H1 (cell line): ENCODE measurements around the gene DGAT2L6. TPM values are rescaled to one million over a fixed set of nuclear protein-coding genes. Genes with fewer than 3 reads are reported as not detected.

Source experiments
- HDAC2 ChIP-seq, 2 experiments: fragments of 300-600 bp in 1 of 2; sonication (generic) in 1 of 2; IDR thresholded peaks; 2 replicates each; pipeline ENCODE4 v1.6.1; 2011 to 2012; ENCODE audit warnings: low read depth in 2 of 2, low read length in 2 of 2, mild to moderate bottlenecking in 2 of 2, moderate library complexity in 2 of 2, borderline replicate concordance in 1 of 2, inconsistent platforms in 1 of 2
- JUND ChIP-seq: IDR thresholded peaks from 2 replicates; pipeline ENCODE4 v1.6.1; 2011; ENCODE audit warnings: mild to moderate bottlenecking, improper control_type of control experiment, low read length
- NANOG ChIP-seq: IDR thresholded peaks from 2 replicates; pipeline ENCODE4 v1.6.1; 2011; ENCODE audit warnings: low read length, low read depth, mild to moderate bottlenecking, inconsistent platforms; ENCODE audit not compliant: insufficient read depth, poor library complexity, severe bottlenecking
- NRF1 ChIP-seq: IDR thresholded peaks from 2 replicates; pipeline ENCODE4 v1.6.1; 2011; ENCODE audit warnings: mild to moderate bottlenecking, low read depth, low read length, improper control_type of control experiment
- RFX5 ChIP-seq: IDR thresholded peaks from 2 replicates; pipeline ENCODE4 v1.6.1; 2011; ENCODE audit warnings: low read depth, low read length, improper control_type of control experiment, borderline replicate concordance
- SP2 ChIP-seq: IDR thresholded peaks from 2 replicates; pipeline ENCODE4 v1.6.1; 2012; ENCODE audit warnings: mild to moderate bottlenecking, low read length, inconsistent platforms
- polyA plus RNA-seq, 7 experiments: library from polyadenylated mRNA; depleted of rRNA in 3 of 7; stranded (reverse) in 5 of 7; unstranded in 2 of 7; fragments of >200 nt in 5 of 7; fragments of 200-250 nt in 2 of 7; gene quantifications; 1 replicate in 5 of 7; 2 replicates in 1 of 7; 4 replicates in 1 of 7; pipeline versions ENCODE4 v1.2.1 to v1.2.3, GENCODE V29; 2011 to 2013; ENCODE audit warnings: missing spikeins in 2 of 7, mixed read lengths in 2 of 7
- small RNA-seq: library from polyadenylated mRNA; stranded (forward); fragments of <200 nt; extraction: miRNeasy Mini kit (QIAGEN cat#:217004); gene quantifications from one replicate; pipeline ENCODE3, GENCODE V24; 2013; ENCODE audit not compliant: insufficient read depth
- total RNA-seq: library from RNA; stranded (reverse); fragmentation: NEBNext Ultra II Directional; extraction: Animal tissue kit (Norgen Biotek cat#: 25700); gene quantifications from 2 replicates; pipeline ENCODE4 v1.2.1, GENCODE V29; 2021
- TF ChIP-seq, protein P1 (sequence below): IDR thresholded peaks from 2 replicates; pipeline ENCODE4 v1.6.1; 2011; ENCODE audit warnings: low read depth, mild to moderate bottlenecking, low read length; ENCODE audit not compliant: insufficient read depth

The DGAT2L6 gene
- total and polyA plus RNA-seq, 2 of the 8 experiments (the other 6 are each of a cell fraction or from before 2014, with no cell fraction given), result not detected

DNA sequence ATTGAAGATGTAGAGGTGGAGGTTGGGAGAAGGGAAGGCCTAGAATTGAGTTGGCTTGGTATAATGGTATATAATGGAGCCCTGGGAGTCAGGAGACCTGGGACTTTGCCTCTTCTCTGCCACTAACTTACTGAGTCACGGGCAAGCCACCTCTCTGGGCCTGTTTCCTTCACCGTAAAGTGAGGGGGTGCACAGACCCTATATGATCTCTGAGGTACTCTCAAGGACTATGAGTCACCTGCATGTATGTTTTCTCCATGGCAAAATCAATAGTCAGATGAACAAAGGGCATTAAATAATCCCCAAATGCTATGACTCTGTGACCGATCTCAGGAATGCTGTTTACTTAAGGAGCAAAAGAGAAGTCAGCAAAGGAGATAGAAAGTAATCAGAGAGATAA is 77.6 kb downstream of the DGAT2L6 start (continued):
- no peak for TF ChIP-seq HDAC2 (IDR thresholded peaks at IDR 0.05; ENCODE audit: borderline replicate concordance in 1 of 2, low read depth in 2 of 2, low read length in 2 of 2)
- TF ChIP-seq NRF1, result no peak
- no peak for TF ChIP-seq SP2
- TF ChIP-seq, protein P1, sequence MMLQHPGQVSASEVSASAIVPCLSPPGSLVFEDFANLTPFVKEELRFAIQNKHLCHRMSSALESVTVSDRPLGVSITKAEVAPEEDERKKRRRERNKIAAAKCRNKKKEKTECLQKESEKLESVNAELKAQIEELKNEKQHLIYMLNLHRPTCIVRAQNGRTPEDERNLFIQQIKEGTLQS, result no peak
- no peak for TF ChIP-seq RFX5
- TF ChIP-seq JUND, result no peak
- no peak for TF ChIP-seq NANOG
- TF ChIP-seq, all 59 proteins: peak for 0

Small RNAs within 50 kb of the gene (small RNA-seq; reads per million reads assigned to genes)
- 1.0 reads per million for gene RNA5SP507

Other genes with a start within 250 kb of the DGAT2L6 start
- gene AWAT2, start 127.5 kb upstream of the DGAT2L6 start, total RNA-seq, result not detected in 2 replicates
- not detected in 2 replicates for gene AWAT2, start 127.5 kb upstream of the DGAT2L6 start, polyA plus RNA-seq (2011; rRNA removed)
- 0.17 TPM in 1 of 2 replicates, not detected in the other for gene OTUD6A, start 115.0 kb upstream of the DGAT2L6 start, total RNA-seq
- 0.09 and 0.27 TPM in 2 replicates for gene OTUD6A, start 115.0 kb upstream of the DGAT2L6 start, polyA plus RNA-seq (2011; rRNA removed)
- gene IGBP1, start 44.0 kb upstream of the DGAT2L6 start, total RNA-seq, result 40.5 and 45.4 TPM in 2 replicates
- gene IGBP1, start 44.0 kb upstream of the DGAT2L6 start, polyA plus RNA-seq (2011; rRNA removed), result 28.0 and 41.3 TPM in 2 replicates
- not detected in 2 replicates for gene AWAT1, start 57.2 kb downstream of the DGAT2L6 start, total RNA-seq
- not detected in 2 replicates for gene AWAT1, start 57.2 kb downstream of the DGAT2L6 start, polyA plus RNA-seq (2011; rRNA removed)
- not detected in 2 replicates for gene P2RY4, start 82.7 kb downstream of the DGAT2L6 start, total RNA-seq
- 0.38 and 0.55 TPM in 2 replicates for gene P2RY4, start 82.7 kb downstream of the DGAT2L6 start, polyA plus RNA-seq (2011; rRNA removed)
- gene ARR3, start 90.9 kb downstream of the DGAT2L6 start, total RNA-seq, result not detected in 2 replicates
- gene ARR3, start 90.9 kb downstream of the DGAT2L6 start, polyA plus RNA-seq (2011; rRNA removed), result not detected in 2 replicates
- gene RAB41, start 104.7 kb downstream of the DGAT2L6 start, total RNA-seq, result not detected in 2 replicates
- gene RAB41, start 104.7 kb downstream of the DGAT2L6 start, polyA plus RNA-seq (2011; rRNA removed), result not detected in 2 replicates
- 29.1 and 31.5 TPM in 2 replicates for gene PDZD11, start 112.4 kb downstream of the DGAT2L6 start, total RNA-seq
- 37.6 and 55.9 TPM in 2 replicates for gene PDZD11, start 112.4 kb downstream of the DGAT2L6 start, polyA plus RNA-seq (2011; rRNA removed)
- 35.7 and 36.6 TPM in 2 replicates for gene KIF4A, start 112.6 kb downstream of the DGAT2L6 start, total RNA-seq
- gene KIF4A, start 112.6 kb downstream of the DGAT2L6 start, polyA plus RNA-seq (2011; rRNA removed), result 8.4 and 10.9 TPM in 2 replicates
- 25.6 and 27.6 TPM in 2 replicates for gene GDPD2, start 245.8 kb downstream of the DGAT2L6 start, total RNA-seq
- 68.3 and 75.5 TPM in 2 replicates for gene GDPD2, start 245.8 kb downstream of the DGAT2L6 start, polyA plus RNA-seq (2011; rRNA removed)